K562 (cell line): ENCODE measurements around the gene GRM5.

ENCODE experiments used
- CTCF ChIP-seq, 3 experiments: IDR thresholded peaks in 2 of 3; conservative IDR thresholded peaks in 1 of 3; 2 replicates each; pipeline ENCODE4 v1.5.1; 2011 to 2012; ENCODE audit warnings: low read length in 3 of 3, mild to moderate bottlenecking in 3 of 3, control low read depth in 2 of 3, improper control_type of control experiment in 1 of 3, inconsistent platforms in 1 of 3, low read depth in 1 of 3, mixed read lengths in 1 of 3, moderate library complexity in 1 of 3; ENCODE audit not compliant: insufficient read depth in 2 of 3
- FIP1L1 ChIP-seq: fragments of 200-400 bp; formaldehyde crosslinking; IDR thresholded peaks from 2 replicates; pipeline ENCODE4 v1.6.1; 2018; ENCODE audit warnings: mild to moderate bottlenecking, low read depth, low read length; ENCODE audit not compliant: poor library complexity, severe bottlenecking
- LARP7 ChIP-seq: fragments of 450-650 bp; IDR thresholded peaks from 2 replicates; pipeline ENCODE4 v1.6.1; 2016
- SMAD3 ChIP-seq: fragments of 450-650 bp; formaldehyde crosslinking; conservative IDR thresholded peaks from 2 replicates; pipeline ENCODE4 v1.4.0; 2020; ENCODE audit warnings: mild to moderate bottlenecking
- SPI1 ChIP-seq: IDR thresholded peaks from 2 replicates; pipeline ENCODE4 v1.6.1; 2011; ENCODE audit warnings: low read depth, low read length, control low read depth, borderline replicate concordance
- SRSF9 ChIP-seq: fragments of 200-400 bp; formaldehyde crosslinking; IDR thresholded peaks from 2 replicates; pipeline ENCODE4 v1.6.1; 2017; ENCODE audit warnings: low read depth, low read length, borderline replicate concordance
- ZBTB2 ChIP-seq: fragments of 450-650 bp; IDR thresholded peaks from 2 replicates; pipeline ENCODE4 v1.6.1; 2016; ENCODE audit warnings: antibody characterized with exemption

- TF ChIP-seq ZBTB2 (no peak), FIP1L1 (no peak), SMAD3 (CRISPR knock-in tag) (no peak), CTCF (IDR thresholded peaks at IDR 0.05 in 2 of 3, conservative IDR thresholded peaks at IDR 0.05 in 1 of 3; ENCODE audit: insufficient read depth in 2 of 3, low read depth in 1 of 3, low read length in 3 of 3) (no peak), SRSF9 (no peak), SPI1 (no peak), LARP7 (no peak)
Observed at GRCh38 chr11:88482871-88483301, 582.9 kb downstream of the GRM5 start.
